CD4-positive, alpha-beta T cell treated with Interleukin-15 for 4 hours (primary cell): ENCODE measurements around the gene TRIM43.
"Not testable (repeated sequence)": the region's sequence is repeated elsewhere in the genome, so short reads cannot be mapped to it uniquely, and the experiment has no call there.

ENCODE experiments used
- DNase-seq: peaks from one replicate; pipeline ENCODE4 v3.0.0-alpha.2; 2020; ENCODE audit warnings: low spot score

The TRIM43 gene

DNA sequence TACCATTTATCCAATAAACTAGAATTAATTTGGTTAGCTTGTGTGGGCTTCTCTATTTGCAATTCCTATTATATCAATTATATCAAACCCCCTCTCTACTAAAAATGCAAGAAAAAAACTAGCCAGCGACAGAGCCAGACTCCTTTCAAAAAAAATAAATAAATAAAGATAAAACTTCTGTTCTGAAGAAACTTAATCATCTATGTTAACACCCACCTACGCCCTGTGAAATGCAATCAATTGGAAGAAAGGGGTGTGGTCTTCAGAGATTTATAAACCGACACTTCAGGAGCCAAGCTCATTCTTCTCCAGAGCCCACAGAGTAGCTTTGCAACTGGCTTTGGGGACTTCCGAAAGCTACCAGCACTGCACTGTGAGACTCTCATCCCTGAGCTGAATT, at the start of gene TRIM43:
Gene TRIM43 (plus strand): TSS at position 301 of the 400 bp plus-strand sequence. CDS start 2,023 bp downstream, outside the sequence.
- not testable (repeated sequence) for DNase-seq

DNA sequence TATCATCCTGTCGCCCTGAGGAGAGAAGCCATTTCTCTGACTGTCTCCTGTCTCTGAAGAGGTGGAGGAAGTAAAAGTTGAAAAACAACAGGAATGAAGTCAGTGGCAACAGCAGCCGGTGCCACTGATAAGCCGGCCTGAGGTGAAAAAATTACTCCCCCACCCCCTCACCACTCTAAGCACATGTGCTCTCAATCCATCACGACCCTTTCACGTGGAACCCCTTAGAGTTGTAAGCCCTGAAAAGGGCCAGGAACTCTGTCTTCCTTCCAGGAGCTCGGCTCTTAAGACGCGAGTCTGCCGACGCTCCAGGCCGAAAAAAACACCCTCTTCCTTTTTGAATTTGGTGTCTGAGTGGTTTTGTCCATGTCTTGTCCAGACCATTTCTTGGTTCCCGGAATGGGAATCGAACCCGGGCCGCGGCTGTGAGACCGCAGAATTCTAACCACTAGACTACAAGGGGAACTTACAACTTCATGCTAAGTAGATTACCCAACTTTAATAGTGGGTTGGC, 40.7 kb upstream of the TRIM43 start:
- DNase-seq: no peak

DNA sequence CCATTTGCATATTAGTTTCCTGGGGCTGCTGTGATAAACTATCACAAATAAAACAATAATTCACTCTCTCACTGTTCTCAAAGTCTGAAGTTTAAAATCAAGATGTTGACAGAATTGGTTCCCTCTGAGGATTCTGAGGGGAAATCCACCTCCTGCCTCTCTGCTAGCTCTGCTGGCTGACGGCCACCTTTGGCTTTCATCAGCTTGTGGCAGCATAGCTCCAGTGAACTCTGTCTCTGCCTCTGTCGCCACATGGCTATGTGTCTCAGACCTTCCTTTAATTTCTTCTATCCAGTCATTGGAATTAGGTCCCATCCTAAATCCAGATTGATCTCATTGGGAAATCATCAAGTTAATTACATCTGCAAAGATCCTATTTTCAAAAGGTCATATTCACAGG, 38.9 kb upstream of the TRIM43 start:
- no peak for DNase-seq

DNA sequence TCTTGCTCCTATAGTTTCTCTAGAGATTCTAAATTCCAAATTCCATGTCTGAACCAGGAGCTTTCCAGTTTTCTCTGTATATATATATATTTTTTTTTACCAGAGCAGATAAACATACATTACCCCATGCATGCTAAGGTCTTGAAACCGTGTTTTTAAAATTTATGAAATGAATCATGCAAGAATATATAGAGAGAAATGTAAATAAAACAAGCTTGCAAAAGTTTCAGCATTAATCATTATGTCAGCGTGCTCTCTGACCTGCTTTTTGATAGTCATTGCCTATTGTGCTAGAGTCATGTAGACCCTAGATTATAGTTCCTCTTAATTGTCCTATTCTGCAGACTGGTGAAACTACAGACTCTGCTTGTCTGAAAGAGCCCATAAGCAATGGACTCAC, 22.6 kb upstream of the TRIM43 start:
- no peak for DNase-seq

GRCh38 chr2:95573866-95574265, 17.9 kb upstream of the TRIM43 start:
- no peak for DNase-seq

DNA sequence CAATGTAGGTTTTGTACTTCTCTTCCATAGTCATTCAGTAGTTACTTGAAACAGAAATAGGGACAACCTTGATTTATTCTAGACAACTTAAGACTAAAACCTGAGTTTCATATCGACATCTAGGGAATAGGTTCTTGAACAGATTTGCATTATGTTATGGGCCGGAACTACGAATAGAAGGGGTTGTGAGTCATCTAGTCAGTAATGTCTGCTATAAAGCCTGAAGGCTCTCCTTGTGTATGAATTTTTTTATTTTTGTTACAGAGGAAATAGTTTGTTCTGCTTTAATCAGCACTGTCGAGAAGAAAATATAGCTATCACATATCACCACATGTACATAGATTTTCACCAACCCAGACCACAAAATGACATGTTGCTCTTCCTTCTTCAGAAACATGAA, 17.3 kb upstream of the TRIM43 start:
- no peak for DNase-seq

DNA sequence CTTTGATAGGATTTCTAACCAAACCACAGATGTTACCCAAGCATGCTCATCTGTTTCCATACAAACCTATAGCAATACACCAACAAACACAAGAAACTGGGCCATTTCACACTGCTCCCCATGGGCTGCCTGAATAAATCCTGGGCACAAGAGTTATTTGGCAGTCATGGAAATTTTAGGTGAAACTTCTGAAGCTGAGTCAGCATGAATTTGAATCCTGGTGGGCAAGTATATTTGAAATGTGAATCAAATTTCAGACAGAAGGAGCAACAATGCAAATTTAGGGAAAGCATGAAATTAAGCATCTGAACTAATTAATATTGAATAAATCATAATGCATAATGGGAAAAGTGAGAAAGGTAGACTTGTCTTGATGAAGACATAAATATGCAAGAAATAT, 15.9 kb upstream of the TRIM43 start:
- DNase-seq: no peak

DNA sequence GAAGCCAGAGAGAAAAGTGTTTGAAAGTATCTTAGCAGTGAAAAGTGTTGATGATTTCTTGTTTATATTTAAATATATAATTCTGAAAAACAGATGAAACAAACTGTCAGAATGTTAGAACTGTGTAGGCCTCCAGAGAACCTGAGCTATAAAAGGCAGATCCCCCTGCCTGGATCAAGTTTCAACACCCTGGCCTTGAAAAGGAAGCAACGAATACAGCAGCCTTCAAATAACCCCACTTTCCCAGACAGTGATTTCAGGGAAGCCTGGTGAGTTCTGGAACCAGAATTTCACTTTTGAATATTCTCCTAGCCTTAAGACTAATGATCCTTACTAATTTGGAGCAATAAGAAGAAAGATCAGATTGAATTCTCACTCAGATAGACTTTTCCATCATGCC, 13.3 kb upstream of the TRIM43 start:
- no peak for DNase-seq

DNA sequence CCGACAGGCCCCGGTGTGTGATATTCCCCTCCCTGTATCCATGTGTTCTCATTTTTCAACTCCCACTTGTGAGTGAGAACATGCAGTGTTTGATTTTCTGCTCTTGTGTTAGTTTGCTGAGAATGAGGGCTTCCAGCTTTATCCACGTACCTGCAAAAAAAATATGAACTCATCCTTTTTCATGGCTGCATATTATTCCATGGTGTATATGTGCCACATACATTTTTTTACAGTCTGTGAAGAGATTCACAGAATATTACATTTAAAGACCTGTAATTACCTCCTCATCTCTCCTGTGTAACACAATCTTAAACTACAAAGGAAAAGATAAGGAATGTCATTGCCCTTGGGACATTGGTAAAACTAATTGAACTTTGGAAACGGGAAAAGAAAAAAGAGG, 8.3 kb upstream of the TRIM43 start:
- not testable (repeated sequence) for DNase-seq

DNA sequence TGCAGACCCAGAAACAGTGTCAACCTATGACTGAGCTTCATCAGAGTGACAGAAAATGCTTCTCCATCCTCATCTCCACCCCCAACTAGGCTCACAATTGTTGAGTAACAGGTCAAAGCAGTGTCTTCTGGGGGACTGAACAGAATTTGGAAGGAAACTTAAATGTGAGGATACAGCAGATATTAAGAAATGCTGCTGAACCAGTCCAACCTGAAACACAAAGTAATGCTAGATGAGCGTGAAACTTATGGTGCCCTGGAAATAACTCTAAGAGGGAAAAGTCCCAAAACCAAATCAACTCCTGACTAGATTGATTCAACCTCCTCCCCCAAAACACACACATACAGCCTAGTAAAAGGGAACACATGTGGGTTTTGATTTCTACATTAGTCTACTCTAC, 7.5 kb upstream of the TRIM43 start:
- not testable (repeated sequence) for DNase-seq

GRCh38 chr2:95589777-95590536, 1.8 kb upstream of the TRIM43 start:
- DNase-seq: not testable (repeated sequence)

DNA sequence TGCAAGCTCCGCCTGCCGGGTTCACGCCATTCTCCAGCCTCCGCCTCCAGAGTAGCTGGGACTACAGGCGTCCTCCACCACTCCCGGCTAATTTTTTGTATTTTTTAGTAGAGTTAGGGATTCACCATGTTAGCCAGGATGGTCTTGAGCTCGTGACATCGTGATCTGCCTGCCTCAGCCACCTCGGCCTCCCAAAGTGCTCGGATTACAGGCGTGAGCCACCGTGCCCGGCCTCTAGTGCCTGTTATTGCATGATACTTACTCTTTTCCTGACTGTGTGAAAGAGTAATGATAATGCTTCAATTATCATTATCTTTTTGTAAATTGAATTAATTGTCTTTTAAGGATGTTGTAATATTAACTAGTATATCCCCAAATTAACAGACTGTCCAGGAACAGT, 1.2 kb downstream of the TRIM43 start:
- DNase-seq: not testable (repeated sequence)

DNA sequence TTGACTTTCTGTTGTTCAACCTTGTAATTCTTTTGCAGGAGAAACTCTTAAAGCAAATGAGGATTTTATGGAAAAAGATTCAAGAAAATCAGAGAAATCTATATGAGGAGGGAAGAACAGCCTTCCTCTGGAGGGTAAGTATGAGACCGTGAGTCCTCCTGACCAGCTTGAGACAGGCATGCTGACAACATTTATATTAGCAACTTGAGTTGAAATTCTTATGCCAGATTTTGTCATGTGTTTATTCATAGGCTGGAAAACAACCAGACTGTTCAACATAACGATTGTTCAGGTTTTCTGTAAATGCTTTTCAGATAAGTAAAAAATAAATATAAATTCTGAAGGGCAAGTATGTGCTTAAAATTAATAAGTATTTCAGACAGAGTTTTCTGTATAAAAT, 3.2 kb downstream of the TRIM43 start:
- DNase-seq: not testable (repeated sequence)

- DNase-seq: not testable (repeated sequence)
Observed at GRCh38 chr2:95601301-95601700, 9.5 kb downstream of the TRIM43 start.

GRCh38 chr2:95602146-95602545, 10.3 kb downstream of the TRIM43 start:
- DNase-seq: not testable (repeated sequence)

- DNase-seq: not testable (repeated sequence)
Observed at GRCh38 chr2:95608356-95608755, 16.6 kb downstream of the TRIM43 start.

- DNase-seq: not testable (repeated sequence)
Observed at GRCh38 chr2:95609764-95610163, 18.0 kb downstream of the TRIM43 start.

GRCh38 chr2:95613048-95613447, 21.2 kb downstream of the TRIM43 start:
- DNase-seq: not testable (repeated sequence)

- DNase-seq: not testable (repeated sequence)
Observed at GRCh38 chr2:95622728-95623127, 30.9 kb downstream of the TRIM43 start.

GRCh38 chr2:95630987-95631386, 39.2 kb downstream of the TRIM43 start:
- not testable (repeated sequence) for DNase-seq

DNA sequence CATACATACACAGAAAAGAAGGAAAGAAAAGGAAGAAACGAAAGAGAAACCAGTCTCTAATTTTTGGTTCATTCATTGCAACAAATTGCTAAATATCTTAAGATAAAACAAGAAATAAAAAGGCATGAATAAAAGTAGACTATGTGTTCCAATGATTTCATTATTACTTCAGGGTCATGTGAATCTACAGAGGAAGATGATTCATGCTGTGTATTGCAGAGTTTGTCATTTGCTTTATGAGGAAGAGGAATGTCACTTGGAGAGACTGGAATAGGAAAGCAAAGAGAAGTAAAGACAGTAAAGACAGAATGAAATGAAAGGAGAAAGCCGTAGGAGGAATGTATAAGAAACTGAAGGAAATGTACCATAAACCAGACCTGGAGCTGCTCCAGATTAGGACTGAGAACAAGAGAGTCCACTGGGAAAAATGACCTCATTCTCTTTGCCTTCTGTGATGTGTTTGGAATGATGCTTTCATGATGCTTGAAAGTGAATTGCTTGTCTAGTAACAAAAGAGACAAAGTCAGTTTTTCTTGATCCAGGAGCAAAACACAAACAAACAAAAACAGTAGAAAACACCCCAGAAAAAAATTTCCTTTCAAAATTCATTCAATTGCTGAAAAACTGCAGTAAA, 41.9 kb downstream of the TRIM43 start:
- not testable (repeated sequence) for DNase-seq

DNA sequence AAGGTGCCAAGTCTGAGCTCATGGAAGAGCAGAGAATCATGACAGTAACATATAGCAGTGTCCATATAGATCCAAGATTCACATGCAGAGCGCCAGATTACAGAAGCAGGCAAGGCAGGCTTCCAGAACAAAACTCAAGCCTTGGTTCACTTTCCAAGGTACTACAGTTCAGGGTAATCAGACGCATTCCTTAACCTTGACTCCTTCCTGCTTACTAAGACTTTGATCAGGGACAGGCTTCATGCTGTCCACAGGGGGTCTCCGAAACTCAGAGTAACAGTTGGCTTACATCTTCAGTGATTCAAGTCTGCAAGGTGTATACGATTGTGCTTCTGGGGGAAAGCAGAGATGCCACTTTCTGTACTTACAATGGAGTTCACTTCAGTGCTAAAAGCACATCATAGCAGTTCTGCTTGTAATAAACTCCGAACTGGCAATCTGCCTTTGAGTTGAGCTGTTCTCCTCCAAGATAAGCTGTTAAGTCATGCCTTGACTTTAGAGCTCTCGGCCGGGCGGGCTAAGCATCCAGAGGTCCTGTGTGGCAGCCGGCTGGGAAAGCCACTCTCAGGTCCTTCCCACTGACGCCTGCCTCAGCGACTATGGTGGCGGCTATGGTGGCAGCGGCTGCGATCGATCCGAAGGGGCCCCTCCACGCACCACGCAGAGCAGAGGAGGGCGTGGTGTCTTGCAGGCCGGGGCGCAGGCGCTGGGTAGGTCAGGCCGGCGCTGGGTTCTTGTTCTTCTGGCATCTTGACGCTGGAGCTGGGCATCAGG, 48.9 kb downstream of the TRIM43 start:
- not testable (repeated sequence) for DNase-seq

GRCh38 chr2:95641289-95641575, 49.4 kb downstream of the TRIM43 start:
- not testable (repeated sequence) for DNase-seq
